Transverse colon (tissue), 4 donors: ENCODE data around the gene BFAR. TPM values are rescaled to one million over a fixed set of nuclear protein-coding genes. Genes with fewer than 3 reads are reported as not detected.

Experiments used
- DNase-seq: peaks from one replicate; pipeline ENCODE4 v3.0.0-alpha.2; 2019
- H3K27ac ChIP-seq, 4 donors: fragments of 200-600 bp; sonication (generic); 2 replicates each; pipeline ENCODE4 v1.5.1; 2016 to 2018; ENCODE audit warnings: inconsistent platforms in 4 of 4
- H3K27me3 ChIP-seq: fragments of 200-600 bp; sonication (generic); 2 replicates; pipeline ENCODE4 v1.5.1; 2017; ENCODE audit warnings: inconsistent platforms
- H3K36me3 ChIP-seq, 4 donors: fragments of 200-600 bp; sonication (generic); 2 replicates each; pipeline ENCODE4 v1.5.1; 2017 to 2019; ENCODE audit warnings: inconsistent platforms in 4 of 4
- H3K4me1 ChIP-seq, 4 donors: fragments of 200-600 bp; sonication (generic); 2 replicates each; pipeline ENCODE4 v1.5.1; 2017 to 2020; ENCODE audit warnings: inconsistent platforms in 4 of 4
- H3K4me3 ChIP-seq, 4 donors: fragments of 200-600 bp; sonication (generic); 1 replicate in 1 of 4; 2 replicates in 3 of 4; pipeline versions ENCODE4 v1.5.1 to v1.6.1; 2017 to 2019; ENCODE audit warnings: inconsistent platforms in 4 of 4
- H3K9me3 ChIP-seq, 2 donors: fragments of 200-600 bp; sonication (generic); 2 replicates each; pipeline ENCODE4 v1.5.1; 2017 to 2019; ENCODE audit warnings: inconsistent platforms in 2 of 2
- CTCF ChIP-seq, 5 experiments: fragments of 200-600 bp in 3 of 5; fragments of 450-650 bp in 2 of 5; sonication (generic) in 3 of 5; IDR thresholded peaks; 1 replicate in 2 of 5; 2 replicates in 3 of 5; pipeline ENCODE4 v1.5.1; 2016 to 2017; ENCODE audit warnings: antibody characterized with exemption in 5 of 5, inconsistent platforms in 3 of 5, mild to moderate bottlenecking in 2 of 5, moderate library complexity in 1 of 5
- EP300 ChIP-seq: sonication (generic); formaldehyde crosslinking; IDR thresholded peaks from one replicate; pipeline ENCODE4 v1.6.1; 2017; ENCODE audit warnings: antibody characterized with exemption, low read depth
- POLR2A ChIP-seq: fragments of 450-650 bp; IDR thresholded peaks from one replicate; pipeline ENCODE4 v1.6.1; 2016; ENCODE audit warnings: antibody characterized with exemption, mild to moderate bottlenecking, moderate library complexity
- POLR2AphosphoS5 ChIP-seq, 3 donors: sonication (generic); formaldehyde crosslinking; IDR thresholded peaks; one replicate each; pipeline ENCODE4 v1.6.1; 2016; ENCODE audit warnings: antibody characterized with exemption in 3 of 3
- WGBS, 2 donors: methylation state at CpG; one replicate each; pipeline ENCODE4 v1.1.5; 2018; ENCODE audit warnings: low coverage in 1 of 2; 5-methylcytosine and 5-hydroxymethylcytosine counted together
- in situ Hi-C, 4 donors: fragments of 200-750 bp; cut with MboI; loops; one replicate each; pipeline versions ENCODE4 v1.15.0 to v1.15.1; 2017; ENCODE audit warnings: low sequenced_read_pairs in 3 of 4, low pct_ligation_motif_present in 1 of 4, low pct_unique_long_range_greater_than_20kb in 1 of 4
- intact Hi-C: fragments of 100-400 bp; cut with DNase I; formaldehyde crosslinking; loops from one replicate; pipeline ENCODE4 v1.15.1; 2023; ENCODE audit warnings: low total_unique reads
- total RNA-seq, 4 donors: library from RNA; depleted of rRNA; stranded (reverse); fragments of >200 nt; gene quantifications; one replicate each; pipeline ENCODE4 v1.1.0, GENCODE V29; 2016

BFAR gene
- 10 to 100 TPM; 42.2 to 72.7 (median 56.2) TPM for total RNA-seq

GRCh38 chr16:14632693-14633569, at the start of gene BFAR:
BFAR (plus strand) TSS chr16:14632951; CDS start chr16:14644347, 11,396 bp downstream.
- Histone ChIP-seq H3K9me3 (no peaks in the 10 kb centered on the region), H3K36me3 (peaks cover 0 to 3% (median 1%) of the 10 kb centered on the region in 4 donors), H3K27ac (peak within 1 kb of the TSS; percentile 96 to 99 (median 97)), H3K4me1 (peaks cover 20 to 70% (median 51%) of the 10 kb centered on the region in 4 donors), H3K4me3 (peak within 1 kb of the TSS; percentile 80 to 97 (median 92)), H3K27me3 (no peaks in the 10 kb centered on the region)
- in situ Hi-C loops = no loop called here
- TF ChIP-seq EP300 = no peak
- TF ChIP-seq CTCF (IDR thresholded peaks at IDR 0.05) = no peak
- peak; percentile 100 for TF ChIP-seq POLR2A
- peak; percentile 100 for TF ChIP-seq POLR2AphosphoS5 (IDR thresholded peaks at IDR 0.05)
- intact Hi-C loops = no loop called here
- 1% methylated on average over 46 of the region's 69 CpGs; no CpG with 5 or more reads in 1 of the 2 donors for WGBS, 2 donors
- DNase-seq = peak; percentile 100

- H3K9me3 ChIP-seq = no peaks in the 10 kb centered on the region
- H3K36me3 ChIP-seq = peaks cover 0 to 69% (median 35%) of the 10 kb centered on the region in 4 donors
- in situ Hi-C loops (no loop called here), intact Hi-C loops (no loop called here)
- no peak for TF ChIP-seq POLR2A
- TF ChIP-seq EP300 = no peak
- no peak for TF ChIP-seq CTCF (IDR thresholded peaks at IDR 0.05)
- TF ChIP-seq POLR2AphosphoS5 (IDR thresholded peaks at IDR 0.05) = no peak
- H3K27ac ChIP-seq = no peak overlapping the region
- no peak for DNase-seq
- WGBS, 2 donors = 93 to 94% methylated on average over 3 of the region's 3 CpGs
- no peaks in the 10 kb centered on the region for H3K4me1 ChIP-seq
- no peak overlapping the region for H3K4me3 ChIP-seq
- H3K27me3 ChIP-seq = no peaks in the 10 kb centered on the region
Observed at GRCh38 chr16:14585287-14585686, 47.5 kb upstream of the BFAR start.

GRCh38 chr16:14586637-14587305, 46.0 kb upstream of the BFAR start:
- no peak overlapping the region for H3K27ac ChIP-seq
- H3K4me3 ChIP-seq = no peak overlapping the region
- intact Hi-C loops (no loop called here), in situ Hi-C loops (no loop called here)
- TF ChIP-seq POLR2AphosphoS5 (IDR thresholded peaks at IDR 0.05) (no peak), POLR2A (no peak), EP300 (no peak), CTCF (IDR thresholded peaks at IDR 0.05) (no peak)
- H3K27me3 ChIP-seq = no peaks in the 10 kb centered on the region
- WGBS, 2 donors = 72 to 74% methylated on average over 3 of the region's 3 CpGs
- H3K36me3 ChIP-seq = peaks cover 0 to 69% (median 31%) of the 10 kb centered on the region in 4 donors
- H3K4me1 ChIP-seq = no peaks in the 10 kb centered on the region
- DNase-seq = no peak
- no peaks in the 10 kb centered on the region for H3K9me3 ChIP-seq

- H3K9me3 ChIP-seq = no peaks in the 10 kb centered on the region
- no peak overlapping the region for H3K4me3 ChIP-seq
- intact Hi-C loops = no loop called here
- TF ChIP-seq POLR2A (no peak), CTCF (IDR thresholded peaks at IDR 0.05) (peak; percentile 44 to 52 (median 49))
- in situ Hi-C loops = no loop called here
- H3K36me3 ChIP-seq = peaks cover 0 to 41% (median 15%) of the 10 kb centered on the region in 4 donors
- no peaks in the 10 kb centered on the region for H3K27me3 ChIP-seq
- DNase-seq = no peak
- WGBS, 2 donors = 43 to 48% methylated on average over 2 of the region's 2 CpGs
- no peaks in the 10 kb centered on the region for H3K4me1 ChIP-seq
- no peak overlapping the region for H3K27ac ChIP-seq
Observed at GRCh38 chr16:14600164-14600563, 32.6 kb upstream of the BFAR start.
